ENCODE measurements around the gene ROR1.

The ROR1 gene

DNA sequence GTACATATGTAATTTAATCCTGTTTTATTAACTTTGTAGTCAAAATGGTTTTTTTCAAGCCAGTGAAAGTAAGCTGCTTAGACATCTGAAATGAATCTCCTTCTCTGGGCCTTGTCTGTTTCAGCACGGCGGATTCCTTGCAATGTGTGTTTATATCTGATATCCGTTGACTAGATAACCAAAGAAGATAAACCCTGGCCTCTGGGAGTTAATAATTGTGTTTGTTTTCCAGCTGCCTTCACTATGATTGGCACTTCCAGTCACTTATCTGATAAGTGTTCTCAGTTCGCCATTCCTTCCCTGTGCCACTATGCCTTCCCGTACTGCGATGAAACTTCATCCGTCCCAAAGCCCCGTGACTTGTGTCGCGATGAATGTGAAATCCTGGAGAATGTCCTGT lies 366.1 kb downstream of the ROR1 start:
- DNase-seq (ENCODE audit: low read depth in 2 of 2) = no peak

DNA sequence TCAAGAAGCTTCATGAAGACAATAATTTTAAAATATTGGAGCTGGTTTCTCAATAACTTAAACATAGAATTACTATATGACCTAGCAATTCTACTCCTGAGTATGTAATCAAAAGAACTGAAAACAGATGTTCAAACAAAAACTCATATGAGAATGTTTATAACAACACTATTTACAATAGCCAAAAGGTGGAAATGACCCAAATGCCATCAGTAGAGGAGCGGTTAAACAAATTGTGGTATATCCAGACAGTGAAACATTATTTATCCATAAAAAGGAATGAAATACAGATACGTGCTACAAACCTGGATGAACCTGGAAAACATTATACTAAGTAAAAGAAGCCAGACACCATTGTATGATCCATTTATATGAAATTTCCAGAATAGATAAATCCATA lies 366.8 kb downstream of the ROR1 start:
- DNase-seq (ENCODE audit: low read depth in 2 of 2) = no peak

DNA sequence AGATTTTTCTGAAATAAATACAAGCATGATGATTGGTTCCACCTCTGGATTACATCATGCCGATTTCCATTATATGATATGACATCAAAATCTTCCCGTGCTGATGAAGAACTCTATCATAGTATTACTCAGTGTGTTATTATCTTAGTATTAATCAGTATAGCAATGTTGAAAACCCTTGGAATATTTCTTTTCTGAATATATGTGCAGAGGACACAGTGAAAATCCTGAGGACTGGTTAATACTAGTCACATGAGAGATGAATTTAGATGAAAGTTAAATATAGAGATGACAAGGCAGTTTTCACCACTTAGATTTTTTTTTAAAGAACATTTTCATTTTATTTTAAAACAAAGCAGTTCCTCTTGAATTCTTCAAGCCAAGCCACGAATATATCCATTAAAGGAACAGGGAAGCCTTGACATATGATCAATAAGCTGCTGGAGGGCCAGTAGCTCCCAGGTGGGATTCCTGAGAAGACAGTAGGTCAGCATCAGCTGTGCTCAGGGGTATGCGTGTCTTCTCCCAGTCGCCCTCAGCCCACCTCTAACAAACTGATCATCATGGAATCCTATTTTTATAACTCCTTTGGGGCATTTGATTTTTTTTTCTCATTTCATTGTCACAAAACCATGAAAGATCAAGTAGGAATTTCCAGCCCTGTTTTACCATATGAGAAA lies 373.4 kb downstream of the ROR1 start:
- no peak for DNase-seq (ENCODE audit: low read depth in 2 of 2)

DNA sequence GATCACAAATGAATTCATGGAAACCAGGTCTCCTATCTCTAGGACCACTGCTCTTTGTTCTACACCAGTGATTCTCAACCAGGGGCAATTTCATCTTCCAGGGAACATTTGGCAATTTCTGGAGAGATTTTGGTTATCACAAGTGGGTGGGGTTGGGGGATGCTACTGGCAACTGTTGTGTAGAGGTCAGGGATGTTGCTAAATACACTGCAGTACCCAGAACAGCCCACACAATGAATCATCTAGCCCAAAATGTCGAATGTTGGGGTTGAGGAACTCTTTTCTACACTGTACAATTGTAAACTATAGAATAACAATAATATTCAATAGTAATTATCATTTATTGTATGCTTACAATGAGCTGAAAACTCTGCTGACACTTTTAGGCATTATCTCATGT lies 373.9 kb downstream of the ROR1 start:
- no peak for DNase-seq (ENCODE audit: low read depth in 2 of 2)

DNA sequence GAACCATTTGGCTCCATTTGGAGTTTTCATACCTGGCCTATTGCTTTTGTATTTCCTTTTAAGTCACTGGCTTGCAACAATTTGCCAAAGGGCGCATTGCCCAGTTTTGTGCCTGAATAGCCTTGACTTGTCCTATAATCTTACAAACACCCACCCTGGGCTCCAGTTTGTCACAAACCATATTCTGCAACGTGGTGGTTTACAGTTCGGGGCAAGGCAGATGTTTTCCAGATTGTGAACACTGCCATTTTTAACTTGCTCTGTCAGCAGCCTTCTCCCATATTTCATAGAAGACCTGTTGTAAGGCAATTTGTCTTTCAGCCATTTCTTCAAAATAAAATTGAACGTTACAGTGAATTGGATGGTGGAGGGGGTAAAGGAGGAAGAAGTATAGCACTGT lies 376.4 kb downstream of the ROR1 start:
- no peak for DNase-seq (ENCODE audit: low read depth in 2 of 2)

DNA sequence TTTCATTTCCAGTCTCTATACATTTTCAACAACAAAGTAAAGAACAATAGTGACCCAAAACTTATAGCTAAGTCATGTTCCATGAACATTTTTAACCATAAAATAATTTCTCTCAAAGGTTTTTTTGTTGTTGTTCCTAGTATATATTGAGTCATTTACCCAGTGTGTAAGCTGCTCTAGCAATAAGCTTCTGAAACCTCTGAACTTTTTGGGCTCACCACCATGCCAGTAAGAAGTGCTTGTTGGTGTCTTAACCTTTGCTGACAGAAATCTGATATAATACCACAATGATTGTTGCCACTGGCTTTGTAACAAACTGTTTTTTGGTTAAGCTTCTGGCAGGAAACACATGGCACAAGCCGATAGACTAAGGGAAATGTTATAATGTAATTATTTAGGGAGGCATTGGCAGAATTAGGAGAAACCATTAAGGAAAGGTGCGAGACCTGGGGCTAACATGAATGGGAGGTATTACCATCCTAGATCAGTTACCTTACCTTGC lies 377.0 kb downstream of the ROR1 start:
- no peak for DNase-seq (ENCODE audit: low read depth in 2 of 2)

DNA sequence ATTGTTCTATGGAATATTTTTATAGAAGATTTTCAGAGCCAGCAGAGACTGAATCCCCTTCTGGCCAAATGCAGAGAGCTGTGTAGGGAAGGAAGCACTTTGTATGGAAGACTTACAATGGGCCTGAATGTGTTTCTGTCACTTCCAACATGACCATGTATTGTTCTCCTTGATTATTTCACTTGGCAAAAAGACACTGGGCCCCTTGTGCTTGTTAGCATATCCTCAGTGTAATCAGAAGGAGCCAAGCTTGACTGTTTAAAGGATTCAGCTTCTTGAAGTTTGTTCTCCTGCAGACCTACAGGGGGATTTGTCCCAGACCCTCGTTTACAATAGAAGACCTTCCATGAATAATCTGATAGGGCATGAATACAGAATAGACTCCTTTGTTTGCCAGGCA lies 381.5 kb downstream of the ROR1 start:
- DNase-seq (ENCODE audit: low read depth in 2 of 2) = no peak

DNA sequence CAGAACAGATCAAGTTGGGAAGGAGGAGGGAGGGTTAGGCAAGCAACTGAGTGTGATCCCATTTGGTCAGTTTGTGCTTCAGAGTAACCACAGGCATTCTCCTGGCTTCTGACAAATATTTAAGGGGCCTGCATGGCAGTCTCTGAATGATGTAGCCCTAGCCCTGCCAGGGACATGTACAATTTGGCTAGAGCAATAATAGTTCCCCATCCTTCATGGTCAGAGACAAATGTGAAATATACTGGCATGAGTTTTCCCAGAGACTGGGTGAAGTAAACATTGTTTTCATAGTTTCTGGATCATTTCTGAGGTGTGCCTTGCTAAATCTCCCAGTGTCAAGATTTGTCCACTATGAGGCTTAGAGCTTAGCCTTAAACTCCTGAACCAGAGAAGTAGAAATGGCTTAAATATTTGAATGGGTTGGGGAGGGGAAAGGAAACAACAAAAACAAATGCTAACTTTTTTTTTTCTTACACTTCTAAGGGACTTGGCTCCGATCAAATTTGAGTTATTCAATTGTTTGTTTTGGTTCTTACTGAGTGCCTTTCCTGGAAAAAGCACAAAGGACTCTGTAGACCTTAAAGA lies 387.6 kb downstream of the ROR1 start:
- no peak for DNase-seq (ENCODE audit: low read depth in 2 of 2)

DNA sequence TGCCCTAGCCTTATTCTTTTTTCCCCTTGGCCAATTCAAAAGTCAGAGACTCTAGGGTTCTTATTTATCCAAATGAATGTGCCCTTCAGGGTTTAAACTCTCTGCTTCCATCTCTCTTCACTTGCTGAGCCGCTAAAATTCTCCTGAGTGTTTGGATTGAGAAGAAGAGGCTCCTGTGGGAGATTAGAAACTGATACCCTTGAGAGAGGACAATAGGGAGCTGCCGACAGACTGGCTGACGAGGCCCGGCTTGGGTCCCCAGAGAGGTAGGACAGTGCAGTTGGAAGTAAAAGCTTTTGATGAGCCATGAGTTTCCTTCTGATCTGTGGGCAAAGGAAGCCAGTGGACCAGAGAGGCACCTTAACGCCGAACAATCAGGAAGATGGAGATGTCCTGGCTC lies 388.3 kb downstream of the ROR1 start:
- no peak for DNase-seq (ENCODE audit: low read depth in 2 of 2)

DNA sequence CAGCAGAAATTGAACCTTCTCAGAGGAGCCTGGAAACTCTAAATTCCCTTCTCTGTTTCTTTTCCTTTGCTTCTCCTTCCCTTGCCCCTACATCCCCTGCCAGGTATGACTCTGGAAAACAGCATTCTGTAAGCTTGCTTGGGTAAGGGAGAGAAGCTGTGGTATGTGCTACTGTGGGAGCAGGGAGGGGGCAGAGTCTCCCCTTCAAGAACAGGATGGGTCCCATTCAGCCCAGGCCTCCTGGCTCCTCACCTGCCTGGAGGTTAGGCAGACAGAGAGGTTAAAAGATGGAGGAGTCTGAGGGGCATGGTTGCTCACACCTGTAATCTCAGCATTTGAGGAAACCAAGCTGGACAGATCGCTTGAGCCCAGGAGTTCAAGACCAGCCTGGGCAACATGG lies 389.0 kb downstream of the ROR1 start:
- no peak for DNase-seq (ENCODE audit: low read depth in 2 of 2)

DNA sequence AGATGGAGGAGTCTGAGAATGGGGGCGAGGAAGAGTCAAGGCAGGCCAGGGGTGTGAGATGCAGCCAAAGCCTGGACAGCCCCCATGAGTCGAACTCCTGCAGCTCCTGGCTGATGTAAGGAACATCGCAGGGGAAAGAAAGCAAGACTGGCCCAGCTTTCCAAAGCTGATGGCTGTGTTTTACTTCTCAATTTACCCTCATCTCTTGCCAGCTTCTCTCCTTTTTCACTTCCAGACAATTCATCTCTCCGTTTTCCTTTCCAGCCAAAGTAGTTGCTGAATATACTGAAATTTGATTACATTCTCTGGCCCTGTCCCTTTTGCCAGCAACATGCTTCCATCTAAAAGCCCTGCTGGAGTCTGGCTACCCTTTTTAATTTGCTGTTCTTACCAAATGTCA lies 389.6 kb downstream of the ROR1 start:
- no peak for DNase-seq (ENCODE audit: low read depth in 2 of 2)

DNA sequence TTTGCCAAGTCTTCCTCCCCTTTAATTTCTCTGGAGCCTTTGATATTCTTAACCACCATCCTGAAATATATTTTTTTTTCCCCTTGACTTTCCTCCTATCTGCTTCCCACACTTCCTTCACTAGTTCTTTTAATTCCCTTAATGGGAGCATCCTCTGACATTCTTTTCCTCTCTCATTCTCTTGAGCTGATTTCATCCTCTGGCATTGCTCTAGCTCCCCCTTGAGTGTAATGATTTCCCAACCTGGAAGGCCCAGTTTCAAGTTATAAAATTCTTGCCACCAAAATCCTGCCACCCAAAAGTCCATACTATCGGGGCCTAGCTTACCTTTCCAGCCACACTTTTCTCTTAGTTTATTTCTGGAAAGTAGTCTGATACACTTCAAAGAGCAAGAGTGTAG lies 390.2 kb downstream of the ROR1 start:
- DNase-seq (ENCODE audit: low read depth in 2 of 2) = no peak

DNA sequence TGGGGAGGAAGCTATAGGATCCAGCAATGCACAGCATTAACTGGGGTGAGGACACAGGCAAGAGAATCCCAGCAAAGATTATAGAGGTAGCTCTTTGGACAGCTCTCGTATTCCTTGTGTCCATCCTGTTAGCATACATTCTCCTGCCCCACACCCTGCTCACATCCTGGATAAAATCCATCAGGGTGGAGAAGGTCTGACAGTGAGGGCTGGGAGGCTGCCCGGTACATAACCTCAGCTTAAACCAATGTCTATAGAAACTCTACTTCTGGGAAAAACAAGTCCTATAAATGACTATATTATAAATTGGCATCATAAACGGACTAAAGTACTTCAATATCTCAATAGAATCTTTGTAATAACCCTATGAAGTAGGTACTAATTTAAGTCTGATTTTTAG lies 392.8 kb downstream of the ROR1 start:
- no peak for DNase-seq (ENCODE audit: low read depth in 2 of 2)

DNA sequence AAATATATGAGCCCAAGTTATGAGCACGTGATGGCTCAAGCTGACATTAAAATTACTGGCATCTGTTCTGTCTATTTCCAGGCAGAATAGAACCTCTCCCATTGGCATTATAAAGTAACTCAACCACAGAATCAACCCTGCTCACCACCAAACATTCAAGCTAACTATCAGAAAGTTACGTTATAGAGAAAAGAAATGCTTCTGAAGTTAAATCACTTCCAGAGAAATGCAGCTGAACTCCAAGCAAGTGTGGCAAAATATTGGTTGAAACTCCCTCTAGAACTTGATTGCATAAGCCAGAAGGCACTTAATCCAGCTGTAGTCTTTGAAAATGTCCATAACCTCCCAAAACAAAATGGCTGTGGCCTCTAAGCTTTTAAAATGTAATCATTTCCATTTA lies 393.4 kb downstream of the ROR1 start:
- no peak for DNase-seq (ENCODE audit: low read depth in 2 of 2)

DNA sequence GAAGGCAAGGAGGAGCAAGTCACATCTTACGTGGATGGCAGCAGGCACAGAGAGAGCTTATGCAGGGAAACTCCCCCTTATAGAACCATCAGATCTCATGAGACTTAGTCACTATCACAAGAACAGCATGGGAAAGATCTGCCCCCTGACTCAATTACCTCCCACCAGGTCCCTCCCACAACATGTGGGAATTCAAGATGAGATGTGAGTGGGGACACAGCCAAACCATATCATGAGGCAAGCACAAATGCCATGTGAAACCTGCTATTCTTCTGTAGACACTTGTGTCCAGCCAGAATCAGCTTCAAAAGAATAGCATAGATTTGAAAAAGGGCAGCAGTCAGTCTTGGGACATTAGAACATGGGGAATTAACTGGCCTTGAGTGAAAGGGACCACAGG lies 397.4 kb downstream of the ROR1 start:
- DNase-seq (ENCODE audit: low read depth in 2 of 2) = no peak

DNA sequence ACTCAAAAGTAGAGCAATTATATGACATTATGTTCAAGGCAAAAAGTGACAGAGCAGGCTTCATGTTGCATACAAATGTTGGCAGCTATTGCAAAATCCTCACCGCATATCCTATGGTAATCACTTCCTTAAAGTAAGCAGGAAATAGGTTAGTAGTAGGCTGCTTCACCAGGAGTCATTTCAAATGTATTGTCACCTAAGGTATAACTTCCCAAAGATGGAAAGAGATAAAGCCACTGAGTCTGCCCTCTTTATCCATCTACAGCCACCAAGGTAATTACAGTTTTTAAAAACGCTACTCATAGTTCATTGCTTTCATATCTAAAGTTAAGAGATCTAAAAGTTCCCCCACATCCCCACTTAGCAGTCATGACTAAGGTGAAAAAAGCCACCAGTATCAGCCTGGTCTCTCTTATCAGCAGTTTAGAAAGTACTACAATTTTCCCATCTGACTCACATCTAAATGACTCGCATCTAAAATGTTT lies 398.0 kb downstream of the ROR1 start:
- DNase-seq (ENCODE audit: low read depth in 2 of 2) = no peak

DNA sequence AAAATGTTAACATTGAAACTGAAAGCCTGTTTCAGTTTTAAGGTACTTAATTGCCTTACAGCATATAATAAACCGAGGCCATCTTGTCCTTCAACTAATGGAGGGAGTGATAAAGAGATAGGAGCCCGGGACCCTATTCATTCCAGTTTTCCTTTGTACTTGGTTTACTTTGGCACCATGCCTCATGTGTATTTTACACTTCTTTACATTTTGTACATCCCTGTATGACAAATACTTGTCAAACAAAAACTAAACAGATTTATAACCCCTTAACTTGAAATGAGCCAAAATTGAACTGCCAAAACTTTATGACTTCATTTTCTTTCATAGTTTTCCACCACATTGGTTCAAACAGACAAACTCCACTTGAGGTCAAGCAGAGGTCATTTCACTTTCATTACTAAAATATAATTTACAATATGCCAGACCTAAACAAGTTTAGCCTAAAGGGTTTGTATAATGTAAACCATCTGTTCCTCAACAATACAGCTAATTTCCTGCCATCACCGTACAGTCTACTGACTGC lies 398.7 kb downstream of the ROR1 start:
- DNase-seq (ENCODE audit: low read depth in 2 of 2) = no peak

DNA sequence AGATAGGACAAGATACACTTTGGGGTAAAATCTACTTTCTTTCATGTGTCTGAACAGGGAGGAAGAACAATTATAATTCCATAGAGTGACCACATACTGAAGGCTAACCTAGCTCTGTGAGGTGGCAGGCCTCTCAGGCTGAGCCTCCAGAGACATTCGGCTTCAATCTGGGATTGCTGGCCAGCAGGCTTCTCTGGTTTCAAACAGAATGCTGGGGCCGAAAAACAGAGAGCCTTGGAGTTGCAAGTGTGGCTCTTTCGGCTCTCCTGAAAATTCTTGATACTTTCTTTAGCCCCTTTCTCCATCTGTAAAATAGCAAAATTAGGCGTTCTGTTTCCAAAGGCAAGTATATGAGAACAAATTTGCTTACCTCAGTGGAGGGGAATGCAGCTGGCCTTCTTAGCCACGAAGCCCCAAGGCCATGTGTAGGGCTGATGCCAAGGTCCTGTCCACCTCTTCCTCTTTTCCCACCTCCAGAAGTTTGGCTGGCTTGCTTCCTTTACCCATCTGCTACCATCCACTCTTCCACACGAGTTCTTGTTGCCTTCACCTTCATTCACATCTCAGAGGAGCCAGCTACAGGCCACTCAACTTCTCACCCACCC lies 399.6 kb downstream of the ROR1 start:
- no peak for DNase-seq (ENCODE audit: low read depth in 2 of 2)

DNA sequence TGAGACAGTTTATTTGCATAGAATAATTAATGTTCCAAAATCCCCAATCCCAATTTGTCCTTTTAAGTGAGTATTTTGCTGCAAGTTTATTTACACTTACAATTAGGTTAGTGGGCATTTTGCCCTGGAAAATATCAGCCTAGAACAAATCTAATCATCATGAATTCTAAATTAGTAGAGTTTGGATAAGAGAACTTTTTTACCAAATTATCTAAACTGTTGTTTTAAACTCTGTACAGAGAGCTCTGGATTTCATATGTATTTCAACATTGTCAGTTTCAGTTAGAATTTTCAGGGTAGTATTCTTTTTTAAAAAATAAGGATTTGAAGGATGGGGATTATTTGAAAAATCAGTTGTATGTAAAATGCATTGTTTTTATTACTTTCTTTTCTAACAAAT lies 401.8 kb downstream of the ROR1 start:
- DNase-seq (ENCODE audit: low read depth in 2 of 2) = no peak

DNA sequence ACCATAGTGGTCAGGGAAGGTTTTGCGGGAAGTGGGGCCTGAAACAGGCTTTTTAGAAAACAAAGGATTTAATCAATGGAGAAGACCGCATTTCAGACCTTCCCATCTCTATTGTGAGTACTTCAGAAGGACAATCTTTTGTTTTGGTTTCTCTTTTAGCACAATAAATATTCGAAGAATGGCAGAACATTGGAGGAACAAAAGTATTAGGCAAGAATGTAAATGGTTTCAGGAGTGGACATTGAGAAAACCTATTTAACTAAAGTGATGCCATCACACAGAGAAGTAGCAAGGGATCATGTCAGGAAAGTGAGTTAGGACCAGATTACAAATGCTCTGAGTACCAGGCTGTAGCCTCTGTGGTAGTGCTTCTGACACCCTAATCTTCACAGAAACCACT lies 402.8 kb downstream of the ROR1 start:
- no peak for DNase-seq (ENCODE audit: low read depth in 2 of 2)

DNA sequence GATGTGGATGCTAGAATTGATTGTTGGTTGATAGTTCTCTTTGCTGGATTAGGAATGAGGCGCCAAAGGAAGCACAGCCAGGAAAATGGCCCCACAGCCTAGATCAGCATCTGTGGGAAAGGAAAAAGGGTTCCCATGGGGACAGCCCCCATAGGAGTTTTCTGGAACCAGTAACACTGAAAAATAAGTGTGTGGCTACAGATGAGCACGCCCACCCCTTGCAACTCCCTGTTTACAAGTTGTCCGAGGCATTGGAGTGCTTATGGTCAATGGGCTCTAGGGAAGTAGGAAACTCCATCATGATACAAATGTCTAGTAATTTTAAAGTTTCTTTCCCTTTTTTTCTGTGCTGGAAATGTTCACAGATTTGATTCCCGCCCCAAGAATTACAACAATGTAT lies 405.8 kb downstream of the ROR1 start:
- no peak for DNase-seq (ENCODE audit: low read depth in 2 of 2)

DNA sequence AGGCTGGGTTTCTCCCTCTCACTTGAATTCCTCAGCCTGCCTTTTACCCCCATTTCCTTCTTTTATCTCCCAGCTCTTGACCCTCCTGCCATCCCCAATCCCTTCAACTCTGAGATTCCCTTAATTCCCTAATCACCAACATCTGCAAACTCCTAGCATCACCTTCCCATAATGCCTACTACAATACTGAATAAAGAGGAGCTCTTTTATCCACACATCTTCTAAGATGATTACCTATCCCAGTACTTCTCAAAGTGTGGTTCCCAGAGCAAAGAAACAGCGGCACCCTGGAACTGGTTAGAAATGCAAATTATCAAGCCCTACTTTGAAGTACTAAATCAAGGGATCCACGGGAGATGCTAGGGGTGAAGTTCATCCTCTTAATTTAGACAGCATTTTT lies 408.4 kb downstream of the ROR1 start:
- DNase-seq (ENCODE audit: low read depth in 2 of 2) = no peak

DNA sequence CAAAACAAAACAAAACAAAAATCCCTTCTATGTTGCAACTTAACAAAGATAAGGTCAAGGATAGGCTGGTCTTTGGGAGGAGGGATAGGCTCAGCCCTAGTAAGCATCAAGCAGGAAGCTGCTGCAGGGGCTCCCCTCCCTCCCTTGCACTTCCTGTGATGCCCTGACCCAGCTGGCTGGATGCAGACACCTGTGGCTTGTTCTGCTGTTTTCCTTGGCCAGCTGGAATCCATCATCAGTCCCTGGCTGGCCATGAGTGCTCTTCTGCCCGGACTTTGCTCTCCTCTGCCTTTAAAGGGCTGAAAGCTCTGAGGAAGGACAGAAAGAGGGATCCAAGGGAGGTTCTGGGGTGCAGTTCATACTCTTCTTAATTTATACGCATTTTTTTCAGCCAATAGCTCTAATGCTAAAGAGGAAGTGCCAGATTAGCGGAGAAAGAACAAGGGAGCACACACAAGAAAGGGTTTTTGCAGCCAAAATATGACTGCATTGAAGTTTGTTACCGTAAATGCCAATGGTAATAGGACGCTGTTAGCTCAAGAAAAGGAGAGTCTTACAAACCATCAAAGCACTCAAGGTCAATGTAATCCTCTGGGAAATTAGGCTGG lies 409.7 kb downstream of the ROR1 start:
- DNase-seq (ENCODE audit: low read depth in 2 of 2) = no peak

All from stimulated activated CD8-positive, alpha-beta memory T cell treated with anti-CD3 and anti-CD28 coated beads, Interleukin-15, amount 100 ng/mL, for 4 hours (primary cell).